IPS-NIHi7 (cell line): ENCODE data around the gene IPO13.

Experiments used
- DNase-seq: peaks from one replicate; pipeline ENCODE4 v3.0.0; 2012; ENCODE audit warnings: mixed read lengths; ENCODE audit errors: extremely low spot score

IPO13 gene

DNA sequence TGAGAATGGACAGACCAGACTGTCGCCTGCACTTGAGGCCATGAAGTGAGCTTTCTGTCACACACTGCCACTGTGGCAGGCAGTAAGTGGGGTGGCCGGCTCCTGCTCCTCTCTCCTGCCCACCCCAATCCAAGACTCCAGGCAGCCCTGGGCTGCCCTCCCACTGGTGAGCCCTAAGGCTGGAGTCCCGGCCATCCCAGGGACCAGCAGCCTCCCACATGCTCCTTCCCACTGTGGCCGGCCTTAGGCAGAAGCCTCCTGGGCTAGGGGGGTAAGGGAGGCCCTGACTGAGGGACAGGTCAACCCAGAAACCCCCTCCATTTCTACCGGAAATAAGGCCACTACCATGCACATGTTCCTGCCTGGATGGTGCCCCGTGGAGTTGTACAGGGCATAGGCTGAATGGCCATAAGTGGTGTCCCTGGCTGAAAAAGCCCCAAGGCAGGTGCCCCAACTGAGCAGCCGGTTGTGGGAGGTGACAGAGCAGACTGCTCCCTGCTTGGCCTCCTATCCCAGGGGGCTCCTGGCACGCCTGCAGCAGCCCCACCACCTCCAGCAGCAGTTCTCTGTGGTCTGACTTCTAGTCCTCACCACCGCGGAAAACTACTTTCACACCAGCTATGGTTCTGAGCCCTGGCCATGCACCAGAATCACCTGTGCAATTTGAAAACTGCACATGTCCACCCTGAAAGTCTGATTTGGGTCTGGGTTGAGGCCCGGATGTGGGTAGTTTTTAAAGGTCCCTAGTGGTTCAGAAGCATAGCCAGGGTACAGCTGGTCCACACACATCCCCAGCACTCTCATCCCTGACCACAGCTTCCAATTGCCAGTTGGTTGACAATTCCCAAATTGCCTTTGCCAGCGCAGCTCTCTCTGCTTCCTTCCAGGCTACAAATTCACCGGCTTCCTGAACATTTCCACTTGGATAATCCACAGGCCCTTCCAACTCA, 14.8 kb upstream of the IPO13 start:
- no peak for DNase-seq

DNA sequence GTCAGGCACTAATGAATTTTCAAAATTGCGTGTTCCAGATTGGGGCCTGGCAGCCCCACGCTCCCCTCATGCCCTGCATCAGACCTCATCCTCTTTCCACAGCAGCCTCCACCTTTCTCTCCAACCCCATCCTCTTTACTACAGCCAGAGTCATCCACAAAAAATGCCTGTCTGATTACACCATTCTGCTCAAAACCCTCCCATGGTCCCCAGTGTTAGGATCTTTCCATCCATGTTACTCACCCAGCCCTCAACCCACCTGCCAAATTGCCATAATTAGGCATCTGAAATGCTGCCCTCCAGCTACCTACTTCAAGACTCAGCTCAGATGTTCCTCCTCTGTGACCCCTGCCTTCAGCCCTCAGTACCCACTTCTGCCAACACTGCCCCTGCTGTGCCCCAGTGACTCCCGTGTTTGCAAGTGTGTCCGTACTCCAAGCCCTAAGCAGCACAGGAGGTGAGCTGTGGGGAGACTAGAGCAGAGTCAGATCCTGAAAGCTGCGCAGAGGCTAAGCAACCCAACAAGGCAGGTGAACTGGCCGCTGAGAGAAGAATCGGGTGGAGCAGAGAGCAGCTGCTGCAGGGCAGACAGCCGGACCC, 13.9 kb upstream of the IPO13 start:
- no peak for DNase-seq

DNA sequence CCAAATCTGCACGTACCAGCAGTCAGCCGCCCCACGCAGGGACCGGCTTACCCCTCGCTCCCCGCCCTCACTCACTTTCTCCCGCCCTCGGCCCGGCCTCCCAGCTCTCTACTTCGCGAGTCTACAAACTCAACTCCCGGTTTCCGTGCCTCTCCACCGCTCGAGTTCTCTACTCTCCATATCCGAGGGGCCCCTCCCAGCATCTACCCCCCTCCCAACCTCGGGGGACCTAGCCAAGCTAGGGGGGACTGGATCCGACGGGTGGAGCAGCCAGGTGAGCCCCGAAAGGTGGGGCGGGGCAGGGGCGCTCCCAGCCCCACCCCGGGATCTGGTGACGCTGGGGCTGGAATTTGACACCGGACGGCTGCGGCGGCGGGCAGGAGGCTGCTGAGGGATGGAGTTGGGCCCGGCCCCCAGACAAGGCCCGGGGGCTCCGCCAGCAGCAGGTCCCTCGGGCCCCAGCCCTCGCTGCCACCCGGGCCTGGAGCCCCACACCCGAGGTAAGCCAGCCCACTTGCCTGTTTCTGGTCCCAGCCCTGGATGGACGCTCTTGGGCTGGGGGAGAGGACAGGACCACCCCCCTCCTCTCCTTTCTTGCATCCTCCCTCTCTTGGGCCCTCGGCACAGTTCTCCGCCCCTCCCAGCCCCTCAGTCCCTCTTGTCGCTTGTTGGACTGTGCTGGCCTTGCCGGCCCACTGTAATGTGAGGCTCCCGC, 13.2 kb upstream of the IPO13 start, which contains the start of gene ARTN:
TSS of gene ARTN (plus strand) at position 416 of the 715 bp plus-strand sequence. CDS start 1,856 bp downstream, outside the sequence.
- DNase-seq: peak; percentile 79

DNA sequence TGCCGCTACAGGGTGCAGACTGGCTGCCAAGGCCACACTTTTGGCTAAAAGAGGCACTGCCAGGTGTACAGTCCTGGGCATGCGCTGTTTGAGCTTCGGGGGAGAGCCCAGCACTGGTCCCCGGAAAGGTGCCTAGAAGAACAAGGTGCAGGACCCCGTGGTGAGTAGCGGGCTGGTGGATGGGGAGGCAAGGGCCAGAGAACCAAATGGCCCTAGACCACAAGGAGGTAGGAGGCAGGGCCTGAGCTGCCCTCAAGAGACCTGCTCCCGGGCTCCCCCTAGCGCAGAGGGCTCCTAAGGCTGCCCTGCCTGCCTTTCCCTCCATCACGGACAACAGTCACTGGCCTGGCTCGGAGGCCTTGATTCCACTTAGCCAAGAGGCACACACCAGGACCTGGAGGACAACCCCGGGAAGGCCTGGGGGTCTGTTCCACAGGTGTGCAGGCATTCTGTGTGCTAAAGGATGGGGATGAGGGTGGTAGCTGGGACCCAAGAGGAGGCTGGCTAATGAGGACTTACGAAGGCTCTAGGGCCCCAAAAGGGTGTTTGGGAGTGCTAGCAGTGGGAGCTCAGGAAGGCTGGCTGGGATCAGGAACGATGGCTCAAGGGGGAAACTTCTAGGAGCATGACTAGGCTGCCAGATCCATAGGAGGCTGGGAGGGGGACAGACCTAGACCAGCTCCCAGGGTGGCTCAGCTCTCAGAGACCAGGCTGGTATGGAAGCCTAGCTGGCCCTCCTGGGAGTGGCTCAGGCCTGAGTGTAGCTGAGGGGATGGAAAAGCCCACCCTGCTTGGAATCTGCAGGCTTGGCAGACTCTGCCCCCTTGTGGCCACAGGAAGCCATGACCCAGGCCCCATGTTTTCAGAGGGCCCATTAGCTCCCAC, 12.4 kb upstream of the IPO13 start:
- peak; percentile 87 for DNase-seq

DNA sequence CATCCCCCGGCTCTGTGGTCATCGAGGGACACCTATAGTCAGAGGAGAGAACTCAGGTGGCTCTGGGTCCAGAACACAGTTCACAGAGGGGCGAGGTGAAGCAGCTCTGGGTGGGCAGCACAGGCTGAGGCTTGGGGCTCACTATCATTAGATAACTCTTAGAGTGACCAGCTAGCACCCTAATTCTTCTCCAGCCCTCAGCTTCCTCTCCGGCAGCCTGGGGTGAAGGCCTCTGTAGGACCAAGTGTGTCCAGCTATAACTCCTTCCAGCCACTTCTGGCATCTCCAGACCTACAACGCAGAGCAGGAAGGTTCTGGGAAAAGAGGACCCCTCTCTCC, 11.8 kb upstream of the IPO13 start:
- DNase-seq: no peak

DNA sequence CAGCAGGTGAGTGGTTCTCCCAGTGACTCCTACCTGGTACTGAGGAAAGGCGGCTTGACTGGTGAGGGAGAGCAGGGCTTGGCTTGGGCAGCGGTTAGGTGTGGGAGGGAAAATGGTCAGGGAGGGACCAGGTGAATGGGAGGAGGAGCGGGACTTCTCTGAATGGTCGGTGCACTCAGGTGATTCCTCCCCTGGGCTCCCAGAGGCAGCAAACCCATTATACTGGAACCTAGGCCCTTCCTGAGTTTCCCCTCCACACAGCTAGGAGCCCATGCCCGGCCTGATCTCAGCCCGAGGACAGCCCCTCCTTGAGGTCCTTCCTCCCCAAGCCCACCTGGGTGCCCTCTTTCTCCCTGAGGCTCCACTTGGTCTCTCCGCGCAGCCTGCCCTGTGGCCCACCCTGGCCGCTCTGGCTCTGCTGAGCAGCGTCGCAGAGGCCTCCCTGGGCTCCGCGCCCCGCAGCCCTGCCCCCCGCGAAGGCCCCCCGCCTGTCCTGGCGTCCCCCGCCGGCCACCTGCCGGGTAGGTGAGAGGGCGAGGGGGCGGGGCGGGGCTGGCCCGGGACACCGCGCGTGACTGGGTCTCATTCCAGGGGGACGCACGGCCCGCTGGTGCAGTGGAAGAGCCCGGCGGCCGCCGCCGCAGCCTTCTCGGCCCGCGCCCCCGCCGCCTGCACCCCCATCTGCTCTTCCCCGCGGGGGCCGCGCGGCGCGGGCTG, 10.9 kb upstream of the IPO13 start:
- DNase-seq: peak; percentile 50

DNA sequence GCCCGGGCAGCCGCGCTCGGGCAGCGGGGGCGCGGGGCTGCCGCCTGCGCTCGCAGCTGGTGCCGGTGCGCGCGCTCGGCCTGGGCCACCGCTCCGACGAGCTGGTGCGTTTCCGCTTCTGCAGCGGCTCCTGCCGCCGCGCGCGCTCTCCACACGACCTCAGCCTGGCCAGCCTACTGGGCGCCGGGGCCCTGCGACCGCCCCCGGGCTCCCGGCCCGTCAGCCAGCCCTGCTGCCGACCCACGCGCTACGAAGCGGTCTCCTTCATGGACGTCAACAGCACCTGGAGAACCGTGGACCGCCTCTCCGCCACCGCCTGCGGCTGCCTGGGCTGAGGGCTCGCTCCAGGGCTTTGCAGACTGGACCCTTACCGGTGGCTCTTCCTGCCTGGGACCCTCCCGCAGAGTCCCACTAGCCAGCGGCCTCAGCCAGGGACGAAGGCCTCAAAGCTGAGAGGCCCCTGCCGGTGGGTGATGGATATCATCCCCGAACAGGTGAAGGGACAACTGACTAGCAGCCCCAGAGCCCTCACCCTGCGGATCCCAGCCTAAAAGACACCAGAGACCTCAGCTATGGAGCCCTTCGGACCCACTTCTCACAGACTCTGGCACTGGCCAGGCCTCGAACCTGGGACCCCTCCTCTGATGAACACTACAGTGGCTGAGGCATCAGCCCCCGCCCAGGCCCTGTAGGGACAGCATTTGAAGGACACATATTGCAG, 10.2 kb upstream of the IPO13 start:
- peak; percentile 61 for DNase-seq

DNA sequence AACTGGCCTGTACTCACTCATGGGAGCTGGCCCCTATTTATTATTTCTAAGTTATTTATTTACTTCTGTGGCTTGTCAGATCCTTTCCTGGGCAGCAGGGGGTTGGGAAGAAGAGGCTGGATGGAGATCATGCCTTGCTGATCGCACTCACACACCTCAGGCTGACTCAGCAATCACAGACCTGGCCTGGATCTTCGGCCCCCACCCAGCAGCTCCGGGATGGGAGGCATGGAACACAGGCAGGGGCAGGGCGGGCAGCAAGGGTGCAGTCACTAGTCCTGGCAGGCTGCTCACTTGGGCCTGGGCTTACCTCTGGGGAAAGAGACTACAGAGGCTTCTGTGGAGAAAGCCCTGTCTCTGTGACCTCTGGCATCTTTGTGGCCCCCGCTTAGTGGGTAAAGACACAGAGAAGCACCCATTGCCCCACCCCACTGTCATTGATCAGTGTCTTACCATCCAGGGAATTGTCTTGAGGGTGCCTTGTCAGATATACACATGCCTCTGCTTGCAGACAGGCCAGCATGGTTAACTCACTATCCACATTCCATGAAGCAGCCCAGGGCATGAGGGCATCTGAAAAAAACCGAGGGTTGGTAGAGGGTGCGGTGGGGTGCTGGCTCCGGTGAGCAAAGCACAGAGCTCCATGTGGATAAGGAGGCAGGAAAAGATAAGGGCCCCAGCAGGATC, 9.4 kb upstream of the IPO13 start:
- no peak for DNase-seq

DNA sequence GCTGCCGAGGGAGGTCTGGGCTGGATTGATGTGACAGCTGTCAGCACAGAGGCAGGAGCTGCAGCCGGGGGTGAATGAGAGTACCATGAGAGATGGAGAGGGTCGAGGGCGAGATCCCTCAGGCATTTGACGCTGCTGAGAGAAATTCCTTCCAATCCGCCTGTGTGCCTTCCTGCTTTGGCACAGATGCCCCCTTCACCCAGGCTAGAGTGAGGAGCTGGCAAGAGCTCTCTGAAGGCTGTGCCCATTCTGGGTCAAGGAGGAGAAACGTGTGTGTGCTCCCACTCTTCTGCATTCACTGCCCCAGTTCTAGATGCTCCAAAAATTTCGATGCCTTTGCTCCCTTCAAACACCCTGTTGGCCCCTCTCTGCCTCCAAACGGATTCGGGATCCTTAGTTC, 8.4 kb upstream of the IPO13 start:
- no peak for DNase-seq

DNA sequence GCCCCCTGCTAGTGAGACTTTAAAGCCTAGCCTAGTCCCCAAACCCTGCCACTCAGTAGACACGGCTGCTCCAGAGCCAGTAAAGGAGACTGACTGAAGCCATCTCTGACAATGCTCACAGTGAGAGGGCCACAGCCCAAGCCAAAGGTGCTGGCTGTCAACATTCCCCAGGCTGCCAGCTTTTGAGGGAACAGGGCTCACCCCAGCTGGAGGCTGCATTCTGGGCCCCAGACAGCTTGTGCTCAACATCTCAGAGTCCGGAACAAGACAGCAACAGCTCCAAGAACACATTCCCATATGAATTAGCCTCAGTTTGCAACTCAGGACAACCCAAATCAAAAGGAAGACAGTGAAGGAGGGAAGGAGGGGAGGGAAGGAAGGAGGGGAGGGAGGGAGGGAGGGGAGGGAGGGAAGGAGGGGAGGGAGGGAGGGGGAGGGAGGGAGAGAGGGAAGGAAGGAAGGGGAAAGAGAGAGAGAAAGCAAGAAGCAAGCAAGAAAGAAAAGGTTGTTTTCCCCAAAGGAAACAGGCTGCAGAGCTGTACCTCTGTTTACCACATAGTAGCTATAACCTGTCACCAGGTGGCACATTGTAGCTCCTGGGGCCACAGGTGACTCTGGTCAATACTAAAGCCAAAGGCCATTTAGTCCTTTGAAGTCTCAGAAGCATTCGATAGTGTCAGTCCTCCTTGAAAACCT, 7.7 kb upstream of the IPO13 start:
- DNase-seq: no peak

DNA sequence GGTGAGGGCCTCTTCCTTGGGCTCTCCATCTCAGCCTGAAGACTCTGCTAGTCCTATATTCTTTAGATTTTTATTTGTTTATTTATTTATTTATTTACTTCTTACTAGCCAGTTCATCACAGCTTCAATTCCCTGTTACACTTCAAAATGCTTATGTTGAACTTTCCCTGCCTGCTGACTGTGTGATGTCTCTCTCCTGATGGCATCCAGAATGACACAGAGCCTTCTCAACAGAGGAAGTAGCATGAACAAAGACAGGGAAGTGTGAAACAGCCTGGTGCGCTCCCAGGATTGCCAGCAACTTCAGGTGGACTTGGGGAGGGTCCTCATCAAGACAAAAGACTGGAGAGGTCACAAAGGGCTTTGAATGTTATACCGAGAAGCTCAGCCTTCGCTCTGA, 4.3 kb upstream of the IPO13 start:
- no peak for DNase-seq

DNA sequence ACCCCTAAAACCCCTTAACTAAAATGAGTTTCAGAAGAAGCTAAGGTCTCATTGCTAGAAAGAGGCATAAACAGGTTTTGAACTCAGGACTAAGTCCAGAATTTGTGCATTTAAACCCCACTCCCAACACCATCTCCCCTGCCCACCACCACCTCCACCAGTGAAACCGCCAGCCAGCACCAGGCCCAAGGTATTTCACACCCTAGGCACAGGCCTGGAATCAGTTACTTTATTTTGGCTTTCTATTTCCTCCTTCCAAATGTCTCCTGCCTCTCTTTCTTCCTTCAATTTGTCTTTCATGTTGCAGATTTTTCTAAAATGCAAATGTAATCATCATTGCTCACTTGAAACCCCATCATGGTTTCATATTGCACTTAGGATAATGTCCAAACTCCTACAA, 1.9 kb upstream of the IPO13 start:
- no peak for DNase-seq

DNA sequence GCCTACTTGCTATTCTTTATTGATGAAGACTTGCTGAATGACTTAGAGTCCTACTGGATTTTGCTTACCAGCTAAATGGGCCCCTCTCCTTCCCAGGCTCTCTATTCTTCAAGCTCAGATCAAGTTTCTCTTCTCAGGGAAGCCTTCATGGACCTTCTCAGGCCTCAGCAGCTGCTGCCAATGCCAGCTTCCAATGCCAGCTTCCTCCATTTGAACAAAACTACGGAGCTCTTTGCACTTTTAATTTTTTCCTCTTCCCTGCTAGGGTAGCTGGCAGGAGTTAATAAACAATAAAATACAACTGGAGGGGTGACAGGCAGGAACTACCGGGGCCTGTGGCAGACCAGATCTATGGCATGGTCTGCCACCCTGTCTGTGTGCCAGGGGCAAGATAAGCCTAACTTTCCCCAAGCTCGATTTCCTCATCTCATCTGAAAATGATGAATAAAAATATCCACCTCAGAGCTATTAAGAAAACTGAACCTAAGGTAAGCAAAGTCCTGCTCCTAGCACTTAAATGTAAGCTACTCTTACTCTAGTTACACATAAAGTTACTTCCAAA, 995 bp upstream of the IPO13 start:
- no peak for DNase-seq

DNA sequence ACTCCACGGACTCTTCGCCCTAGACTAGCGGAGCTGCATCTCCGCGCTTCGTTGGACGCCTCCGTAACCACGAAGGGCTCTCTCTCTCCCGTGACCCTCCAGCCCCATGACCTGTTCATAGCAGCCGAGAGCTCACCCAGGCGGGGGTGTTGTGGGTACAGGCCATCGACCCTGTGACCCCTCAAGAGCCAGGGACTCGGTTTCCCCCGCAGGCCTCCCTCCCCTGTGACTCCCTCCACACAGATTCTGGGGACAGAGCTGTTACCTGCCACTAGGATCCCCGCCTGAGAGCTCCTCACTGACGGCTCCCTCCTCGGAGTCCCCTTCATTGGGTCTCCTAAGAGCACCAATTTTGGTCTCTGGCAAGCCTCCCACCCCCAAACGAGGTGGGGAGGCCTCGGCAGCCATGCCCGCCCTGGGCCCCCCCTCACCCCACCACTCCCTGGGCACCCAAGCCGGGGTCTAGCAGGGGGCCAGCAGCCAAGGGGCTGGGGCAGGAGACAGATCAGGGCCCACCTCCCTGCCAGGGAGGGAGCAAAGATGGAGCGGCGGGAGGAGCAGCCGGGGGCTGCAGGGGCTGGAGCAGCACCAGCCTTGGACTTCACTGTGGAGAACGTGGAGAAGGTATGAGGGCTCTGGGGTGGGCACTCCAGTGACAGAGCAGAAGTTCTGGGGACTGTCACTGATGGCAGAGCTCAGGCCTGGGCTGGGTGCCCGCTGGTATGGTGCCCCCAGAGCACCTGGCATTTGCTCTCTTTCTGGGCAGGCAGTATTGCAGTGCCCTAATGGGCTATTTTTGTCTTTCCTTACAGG, 517 bp downstream of the IPO13 start:
- no peak for DNase-seq

DNA sequence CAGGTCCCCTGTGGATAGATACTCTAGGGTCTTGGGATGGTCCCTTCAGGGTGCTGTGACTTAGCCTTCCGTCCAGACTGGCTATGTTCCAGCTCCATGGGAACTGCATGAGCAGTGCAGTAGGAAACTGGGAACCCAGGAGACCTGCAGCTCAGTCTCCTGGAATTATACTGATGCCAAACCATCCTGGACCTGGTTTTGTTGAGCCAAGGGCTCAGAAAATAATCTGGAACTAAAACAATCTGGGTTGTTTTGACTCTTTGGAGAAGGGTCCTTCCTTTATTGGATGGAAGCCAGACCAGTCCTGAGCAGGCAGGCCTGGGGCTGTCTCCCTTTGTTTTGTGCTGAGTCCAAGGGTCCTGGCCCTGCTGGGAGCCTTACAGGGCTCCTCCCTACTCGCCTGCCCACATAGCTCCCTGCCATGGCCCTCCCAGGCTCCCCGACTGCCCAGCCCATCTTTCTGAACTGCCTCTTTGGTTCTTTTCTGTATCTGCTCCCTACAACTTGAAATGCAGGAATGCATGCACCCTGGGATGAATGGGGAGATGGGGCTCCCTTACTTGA, 1.2 kb downstream of the IPO13 start:
- no peak for DNase-seq

DNA sequence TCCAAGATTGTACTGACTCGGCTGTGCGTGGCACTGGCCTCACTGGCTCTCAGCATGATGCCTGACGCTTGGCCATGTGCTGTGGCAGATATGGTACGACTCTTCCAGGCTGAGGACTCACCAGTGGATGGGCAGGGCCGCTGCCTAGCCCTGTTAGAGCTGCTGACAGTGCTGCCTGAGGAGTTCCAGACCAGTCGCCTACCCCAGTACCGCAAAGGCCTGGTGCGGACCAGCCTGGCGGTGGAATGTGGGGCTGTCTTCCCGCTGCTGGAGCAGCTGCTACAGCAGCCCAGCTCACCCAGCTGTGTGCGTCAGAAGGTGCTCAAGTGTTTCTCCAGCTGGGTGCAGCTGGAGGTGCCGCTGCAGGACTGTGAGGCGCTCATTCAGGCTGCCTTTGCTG, 2.9 kb downstream of the IPO13 start:
- DNase-seq: no peak
